NCI-H146 treated with DMSO at 0.1 percent for 48 hours (cell line): ENCODE results near the gene KLHL22.
A peak's percentile ranks its signal among the peaks of the same experiment; 100 is the strongest.
"Not testable (repeated sequence)": the region's sequence is repeated elsewhere in the genome, so short reads cannot be mapped to it uniquely, and the experiment has no call there.

ENCODE experiments used
- DNase-seq: peaks from one replicate; lab custom pipeline; 2025; ENCODE audit not compliant: unreplicated experiment; lab: John Stamatoyannopoulos, UW

Gene KLHL22

GRCh38 chr22:20470525-20470924 is 25.1 kb downstream of the KLHL22 start:
- not testable (repeated sequence) for DNase-seq

DNA sequence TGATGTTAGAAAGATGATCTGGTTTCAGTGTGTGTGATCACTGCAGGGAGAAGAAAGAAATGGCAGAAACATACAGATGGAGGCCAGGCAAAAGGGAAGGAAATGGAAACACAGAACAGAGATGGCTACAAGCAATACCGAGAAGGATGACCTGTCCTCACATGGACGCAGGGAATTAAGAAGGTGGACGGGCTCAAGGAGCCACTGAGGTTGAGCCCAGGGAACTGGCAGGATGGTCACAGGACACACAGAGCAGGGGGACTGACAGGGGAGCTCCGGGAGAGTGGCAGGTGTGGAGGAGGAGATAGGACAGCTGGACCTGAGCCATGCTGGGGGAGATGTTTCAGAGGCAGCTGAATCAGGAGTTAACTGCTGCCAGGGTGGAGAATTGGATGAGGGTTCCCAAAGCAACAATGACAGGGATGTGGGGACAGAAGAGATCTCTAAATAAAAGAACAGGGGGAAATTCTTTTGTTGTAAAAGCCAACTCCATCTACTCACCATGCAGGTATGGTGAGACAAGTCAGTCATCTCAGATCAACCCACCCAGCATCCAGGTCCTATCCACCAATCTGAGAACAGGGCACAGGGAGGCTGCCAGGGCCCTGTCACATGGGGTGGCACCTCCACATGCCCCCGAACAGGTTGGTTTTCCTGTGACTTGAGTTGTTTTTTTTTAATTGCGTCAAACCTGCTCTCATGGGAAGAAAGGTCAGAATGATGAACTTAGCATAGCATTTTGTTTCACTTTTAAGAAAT is 26.3 kb downstream of the KLHL22 start:
- no peak for DNase-seq

DNA sequence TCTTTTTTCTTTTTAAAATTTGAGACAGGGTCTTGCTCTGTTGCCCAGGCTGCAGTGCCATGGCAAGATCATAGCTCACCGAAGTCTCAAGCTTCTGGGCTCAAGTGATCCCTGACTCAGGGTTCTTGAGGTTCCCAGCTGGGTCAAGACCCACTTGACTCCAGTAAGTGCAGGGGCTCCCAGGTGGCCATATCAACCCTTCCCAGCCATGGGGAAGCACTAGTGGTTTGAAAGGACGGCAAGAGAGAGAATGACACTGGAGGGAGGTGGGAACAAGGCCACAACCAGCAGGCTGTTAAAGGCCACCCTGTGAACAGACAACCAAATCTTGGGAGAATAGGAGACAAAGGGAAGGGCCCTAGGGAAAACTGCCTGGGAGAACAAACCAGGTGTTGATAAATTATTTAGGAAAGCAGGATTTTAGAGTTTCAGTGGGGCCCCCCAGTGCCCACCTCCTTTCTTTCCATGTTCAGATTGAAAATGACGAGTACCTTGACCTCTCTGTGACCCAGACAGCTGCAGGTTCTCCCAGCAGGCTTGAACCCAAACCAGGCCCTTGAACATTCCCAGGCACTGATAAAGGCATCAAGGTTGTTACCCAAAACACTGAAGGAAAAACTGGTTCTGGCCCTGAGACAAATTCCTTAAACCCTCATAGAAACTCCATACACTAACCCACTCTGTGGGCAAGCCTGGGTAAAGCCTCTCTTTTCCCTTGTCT is 28.8 kb downstream of the KLHL22 start:
- no peak for DNase-seq

- no peak for DNase-seq
Observed at GRCh38 chr22:20465759-20466077, 29.9 kb downstream of the KLHL22 start.

DNA sequence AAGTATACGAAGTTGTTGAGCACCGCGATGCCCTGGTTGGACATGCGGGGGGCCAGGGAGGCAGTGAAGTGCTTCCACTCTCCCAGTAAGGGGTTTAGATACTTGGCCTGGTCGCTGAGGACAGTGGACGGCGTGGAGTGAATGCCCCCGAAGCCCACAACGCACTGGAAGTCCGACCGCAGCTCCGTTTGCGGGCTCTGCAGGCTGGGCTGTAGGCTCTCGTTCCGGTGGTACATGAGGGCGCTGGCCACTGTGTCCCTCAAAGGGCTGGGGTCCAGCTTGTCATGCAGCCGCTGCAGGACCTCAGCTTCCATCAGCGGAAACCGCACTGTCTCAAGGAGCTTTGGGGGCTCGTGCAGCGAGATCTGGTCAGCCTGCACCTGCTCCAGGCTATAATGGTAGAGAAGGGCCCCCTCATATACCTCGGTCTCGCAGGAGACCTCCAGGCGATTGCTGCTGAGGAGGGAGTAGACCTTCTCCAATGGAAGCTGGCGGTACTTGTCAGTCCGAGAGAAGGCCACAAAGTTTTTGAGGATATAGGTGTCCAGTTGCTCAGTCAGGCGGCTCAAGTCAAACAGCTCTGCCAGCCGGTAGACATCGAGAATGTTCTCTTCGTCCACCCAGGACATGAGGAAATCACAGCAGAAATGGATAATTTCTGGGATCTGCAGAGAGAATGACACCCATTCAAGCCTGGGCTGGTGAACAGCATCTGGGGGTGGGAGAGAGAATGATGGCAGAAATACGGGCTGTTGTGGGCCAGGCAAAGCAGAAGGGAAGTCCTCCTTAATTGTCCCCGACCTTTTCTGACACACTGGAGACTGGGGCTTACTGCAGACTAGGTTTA is 30.5 kb downstream of the KLHL22 start:
- no peak for DNase-seq

- DNase-seq, result no peak
Observed at GRCh38 chr22:20464096-20464614, 31.4 kb downstream of the KLHL22 start.

GRCh38 chr22:20463324-20464095 is 32.1 kb downstream of the KLHL22 start:
- DNase-seq, result no peak

GRCh38 chr22:20459862-20460261 is 35.7 kb downstream of the KLHL22 start:
- DNase-seq, result no peak

GRCh38 chr22:20459152-20459542 is 36.4 kb downstream of the KLHL22 start:
- no peak for DNase-seq

DNA sequence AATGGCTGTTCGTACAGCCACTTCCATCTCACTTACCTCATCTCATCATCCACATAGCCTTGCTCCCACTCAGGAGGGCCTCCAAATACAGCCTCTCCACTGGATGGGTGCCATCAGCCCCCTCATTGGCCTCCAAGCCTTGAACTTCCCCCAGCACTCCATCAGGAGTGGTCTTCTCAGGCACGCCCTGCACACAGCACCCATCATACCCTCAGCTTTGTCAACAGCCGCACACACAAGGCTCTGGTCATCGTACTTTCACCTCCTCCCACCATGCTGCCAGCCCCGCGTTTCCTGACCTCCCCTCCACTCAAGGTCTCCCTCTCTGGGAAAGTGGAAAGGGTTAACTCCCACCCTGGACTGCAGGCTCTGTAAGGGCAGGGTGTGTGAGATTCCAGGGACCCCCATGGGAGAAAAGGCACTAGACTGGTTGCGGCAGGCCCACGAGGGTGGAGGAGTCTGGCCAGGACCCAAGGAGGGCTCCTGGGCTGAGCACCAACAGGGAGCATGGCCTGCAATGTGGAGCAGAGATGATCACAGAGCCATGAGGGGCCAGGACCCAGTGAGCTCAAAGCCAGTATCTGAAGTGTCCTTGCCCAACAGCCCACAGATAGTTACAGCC is 37.0 kb downstream of the KLHL22 start:
- no peak for DNase-seq

- DNase-seq, result no peak
Observed at GRCh38 chr22:20457506-20458240, 37.9 kb downstream of the KLHL22 start.

DNA sequence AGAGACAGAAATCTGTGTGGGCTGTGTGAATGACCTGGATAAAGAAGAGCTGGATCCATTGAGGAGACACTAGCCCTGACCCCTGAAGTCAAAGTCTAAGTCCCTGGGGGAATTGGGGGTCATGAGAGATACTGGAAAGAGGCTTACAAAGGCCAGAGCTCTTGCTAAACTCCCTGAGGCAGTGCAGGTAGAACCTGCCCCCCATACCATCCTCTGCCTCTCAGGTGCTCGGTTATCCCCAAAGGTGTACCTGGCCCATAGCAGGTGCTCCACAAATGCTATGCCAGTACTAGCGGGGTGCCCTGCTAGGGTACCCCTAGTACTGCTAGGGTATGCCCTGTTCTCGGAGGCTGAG is 38.9 kb downstream of the KLHL22 start:
- DNase-seq, result no peak

DNA sequence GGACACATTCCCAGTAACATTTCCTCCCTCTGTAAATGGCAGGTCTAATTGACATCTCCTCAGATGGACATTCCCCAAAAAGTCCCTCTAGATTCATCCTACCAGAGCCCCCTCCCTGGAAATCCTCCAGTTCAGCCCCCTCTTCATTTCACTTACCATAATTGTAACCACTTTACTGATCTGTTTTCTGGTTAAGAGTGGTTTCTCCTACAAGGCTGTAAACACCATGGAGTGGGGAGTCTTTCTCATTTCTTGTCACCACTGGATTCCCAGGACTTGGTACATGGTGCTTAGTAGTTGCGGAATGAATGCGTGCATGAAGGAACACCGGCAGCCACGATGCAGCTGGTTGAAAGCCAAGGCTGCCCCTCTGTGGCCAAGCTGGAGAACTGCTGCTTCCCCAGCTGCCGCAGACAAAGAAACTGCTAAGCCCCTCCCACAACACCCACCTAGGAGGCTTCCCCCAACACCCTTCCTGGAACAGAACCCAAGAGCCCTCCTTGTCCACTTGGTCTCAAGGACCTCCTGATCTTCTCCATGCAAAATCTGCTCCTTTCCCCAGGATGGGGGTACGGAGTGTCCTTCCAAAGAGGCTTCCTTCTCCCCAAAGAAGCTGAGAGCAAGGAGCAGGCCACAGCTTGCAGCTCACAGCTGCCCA is 39.4 kb downstream of the KLHL22 start:
- DNase-seq, result peak; percentile 17

GRCh38 chr22:20455709-20456063 is 39.9 kb downstream of the KLHL22 start:
- no peak for DNase-seq

DNA sequence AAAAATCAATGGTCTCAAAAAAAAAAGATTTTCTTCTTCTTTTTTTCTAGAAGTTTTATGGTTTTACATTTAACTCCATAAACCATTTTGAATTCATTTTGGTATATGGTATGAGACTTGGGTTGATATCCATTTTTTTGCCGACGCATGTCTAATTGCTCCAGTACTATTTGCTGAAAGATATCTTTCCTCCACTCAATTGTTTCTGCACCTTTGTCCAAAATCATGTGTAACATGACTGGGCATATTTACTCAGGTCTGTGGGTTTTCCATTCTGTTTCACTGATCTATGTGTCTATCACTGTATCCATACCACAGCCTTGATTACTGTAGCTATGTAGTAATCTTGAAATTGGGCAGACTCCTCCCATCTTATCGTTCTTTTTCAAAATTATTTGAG is 42.4 kb downstream of the KLHL22 start:
- no peak for DNase-seq

GRCh38 chr22:20451920-20452319 is 43.7 kb downstream of the KLHL22 start:
- no peak for DNase-seq

DNA sequence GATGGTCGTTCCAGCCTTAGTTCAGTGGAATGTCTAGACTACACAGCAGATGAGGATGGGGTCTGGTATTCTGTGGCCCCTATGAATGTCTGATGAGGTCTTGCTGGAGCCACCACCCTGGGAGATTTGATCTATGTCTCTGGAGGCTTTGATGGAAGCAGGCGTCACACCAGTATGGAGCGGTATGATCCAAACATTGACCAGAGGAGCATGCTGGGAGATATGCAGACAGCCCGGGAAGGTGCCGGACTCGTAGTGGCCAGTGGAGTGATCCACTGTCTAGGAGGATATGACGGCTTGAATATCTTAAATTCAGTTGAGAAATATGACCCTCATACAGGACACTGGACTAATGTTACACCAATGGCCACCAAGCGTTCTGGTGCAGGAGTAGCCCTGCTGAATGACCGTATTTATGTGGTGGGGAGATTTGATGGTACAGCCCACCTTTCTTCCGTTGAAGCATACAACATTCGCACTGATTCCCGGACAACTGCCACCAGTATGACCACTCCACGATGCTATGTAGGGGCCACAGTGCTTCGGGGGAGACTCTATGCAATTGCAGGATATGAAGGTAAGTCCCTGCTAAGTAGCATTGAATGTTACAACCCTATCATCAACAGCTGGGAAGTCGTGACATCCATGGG is 44.3 kb downstream of the KLHL22 start:
- DNase-seq, result not testable (repeated sequence)

GRCh38 chr22:20450551-20450906 is 45.1 kb downstream of the KLHL22 start:
- no peak for DNase-seq
